UCSD-AML1 (cell line): ENCODE results near the gene SCN2B.

Experiments
- DNase-seq: peaks from one replicate; lab custom pipeline; 2025; ENCODE audit not compliant: unreplicated experiment; lab: John Stamatoyannopoulos, UW

Gene SCN2B

GRCh38 chr11:118136341-118136740 is 40.1 kb downstream of the SCN2B start:
- no peak for DNase-seq

GRCh38 chr11:118135796-118136165 is 40.7 kb downstream of the SCN2B start:
- no peak for DNase-seq

GRCh38 chr11:118135051-118135795 is 41.2 kb downstream of the SCN2B start:
- no peak for DNase-seq

- DNase-seq = no peak
Measured at GRCh38 chr11:118133816-118134215, 42.6 kb downstream of the SCN2B start.

GRCh38 chr11:118132385-118133151 is 43.9 kb downstream of the SCN2B start:
- no peak for DNase-seq

GRCh38 chr11:118129471-118130172 is 46.8 kb downstream of the SCN2B start:
- no peak for DNase-seq

GRCh38 chr11:118128721-118129470 is 47.5 kb downstream of the SCN2B start:
- no peak for DNase-seq

- no peak for DNase-seq
Measured at GRCh38 chr11:118128310-118128709, 48.1 kb downstream of the SCN2B start.

GRCh38 chr11:118126082-118126838 is 50.2 kb downstream of the SCN2B start:
- no peak for DNase-seq

GRCh38 chr11:118124929-118125535 is 51.4 kb downstream of the SCN2B start:
- no peak for DNase-seq

GRCh38 chr11:118120793-118121192 is 55.6 kb downstream of the SCN2B start:
- DNase-seq = no peak

GRCh38 chr11:118117790-118118601 is 58.4 kb downstream of the SCN2B start:
- DNase-seq = no peak

GRCh38 chr11:118115048-118115447 is 61.4 kb downstream of the SCN2B start:
- DNase-seq = no peak

GRCh38 chr11:118114266-118114665 is 62.2 kb downstream of the SCN2B start:
- no peak for DNase-seq

- no peak for DNase-seq
Measured at GRCh38 chr11:118112711-118113430, 63.6 kb downstream of the SCN2B start.
